Measurements from ENCODE around the gene B3GAT3. TPM values are rescaled to one million over a fixed set of nuclear protein-coding genes. Genes with fewer than 3 reads are reported as not detected.

B3GAT3 gene
- total and polyA plus RNA-seq, 10 of the 15 experiments (the other 5 are each of a cell fraction or from before 2014, with no cell fraction given), result 0.31 to 52.7 (median 29.8) TPM

GRCh38 chr11:62574363-62575071, 47.3 kb downstream of the B3GAT3 start (continued):
- no peak for TF ChIP-seq CHD4 (IDR thresholded peaks at IDR 0.05)
- TF ChIP-seq TCF3 (IDR thresholded peaks at IDR 0.05; ENCODE audit: borderline replicate concordance, insufficient read depth, low read depth, low read length), result no peak
- TF ChIP-seq BRCA1 (IDR thresholded peaks at IDR 0.05; ENCODE audit: low read depth, low read length), result no peak
- 0 out of 2 replicates have a peak, but pooled peaks have one; percentile 18 for TF ChIP-seq SMARCA5 (IDR thresholded peaks at IDR 0.05)
- TF ChIP-seq NBN (IDR thresholded peaks at IDR 0.05), result no peak
- no peak for TF ChIP-seq NRF1 (conservative IDR thresholded peaks at IDR 0.05; ENCODE audit: low read depth, low read length)
- no peak for TF ChIP-seq POLR2AphosphoS5 (IDR thresholded peaks at IDR 0.05; ENCODE audit: low read length)
- TF ChIP-seq HCFC1 (IDR thresholded peaks at IDR 0.05; ENCODE audit: low read length), result no peak
- TF ChIP-seq SPI1 (IDR thresholded peaks at IDR 0.05; ENCODE audit: borderline replicate concordance, insufficient read depth, low read depth, low read length), result no peak
- TF ChIP-seq TARDBP (IDR thresholded peaks at IDR 0.05; ENCODE audit: borderline replicate concordance), result no peak
- TF ChIP-seq CBFB (IDR thresholded peaks at IDR 0.05; ENCODE audit: low read depth), result no peak; the same call in 1 of the 2 replicates
- TF ChIP-seq, protein P1, sequence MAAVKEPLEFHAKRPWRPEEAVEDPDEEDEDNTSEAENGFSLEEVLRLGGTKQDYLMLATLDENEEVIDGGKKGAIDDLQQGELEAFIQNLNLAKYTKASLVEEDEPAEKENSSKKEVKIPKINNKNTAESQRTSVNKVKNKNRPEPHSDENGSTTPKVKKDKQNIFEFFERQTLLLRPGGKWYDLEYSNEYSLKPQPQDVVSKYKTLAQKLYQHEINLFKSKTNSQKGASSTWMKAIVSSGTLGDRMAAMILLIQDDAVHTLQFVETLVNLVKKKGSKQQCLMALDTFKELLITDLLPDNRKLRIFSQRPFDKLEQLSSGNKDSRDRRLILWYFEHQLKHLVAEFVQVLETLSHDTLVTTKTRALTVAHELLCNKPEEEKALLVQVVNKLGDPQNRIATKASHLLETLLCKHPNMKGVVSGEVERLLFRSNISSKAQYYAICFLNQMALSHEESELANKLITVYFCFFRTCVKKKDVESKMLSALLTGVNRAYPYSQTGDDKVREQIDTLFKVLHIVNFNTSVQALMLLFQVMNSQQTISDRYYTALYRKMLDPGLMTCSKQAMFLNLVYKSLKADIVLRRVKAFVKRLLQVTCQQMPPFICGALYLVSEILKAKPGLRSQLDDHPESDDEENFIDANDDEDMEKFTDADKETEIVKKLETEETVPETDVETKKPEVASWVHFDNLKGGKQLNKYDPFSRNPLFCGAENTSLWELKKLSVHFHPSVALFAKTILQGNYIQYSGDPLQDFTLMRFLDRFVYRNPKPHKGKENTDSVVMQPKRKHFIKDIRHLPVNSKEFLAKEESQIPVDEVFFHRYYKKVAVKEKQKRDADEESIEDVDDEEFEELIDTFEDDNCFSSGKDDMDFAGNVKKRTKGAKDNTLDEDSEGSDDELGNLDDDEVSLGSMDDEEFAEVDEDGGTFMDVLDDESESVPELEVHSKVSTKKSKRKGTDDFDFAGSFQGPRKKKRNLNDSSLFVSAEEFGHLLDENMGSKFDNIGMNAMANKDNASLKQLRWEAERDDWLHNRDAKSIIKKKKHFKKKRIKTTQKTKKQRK (IDR thresholded peaks at IDR 0.05; ENCODE audit: low read depth, low read length), result no peak
- no peak for TF ChIP-seq CHD1 (IDR thresholded peaks at IDR 0.05; ENCODE audit: low read depth, low read length)
- no peak for TF ChIP-seq ZNF274 (IDR thresholded peaks at IDR 0.05; ENCODE audit: insufficient read depth, insufficient read length)
- no peak for TF ChIP-seq ZNF24 (IDR thresholded peaks at IDR 0.05)
- TF ChIP-seq NR2F1 (conservative IDR thresholded peaks at IDR 0.05), result no peak
- TF ChIP-seq NFYB (IDR thresholded peaks at IDR 0.05; ENCODE audit: insufficient read depth, low read depth, low read length), result no peak
- TF ChIP-seq, protein P2, sequence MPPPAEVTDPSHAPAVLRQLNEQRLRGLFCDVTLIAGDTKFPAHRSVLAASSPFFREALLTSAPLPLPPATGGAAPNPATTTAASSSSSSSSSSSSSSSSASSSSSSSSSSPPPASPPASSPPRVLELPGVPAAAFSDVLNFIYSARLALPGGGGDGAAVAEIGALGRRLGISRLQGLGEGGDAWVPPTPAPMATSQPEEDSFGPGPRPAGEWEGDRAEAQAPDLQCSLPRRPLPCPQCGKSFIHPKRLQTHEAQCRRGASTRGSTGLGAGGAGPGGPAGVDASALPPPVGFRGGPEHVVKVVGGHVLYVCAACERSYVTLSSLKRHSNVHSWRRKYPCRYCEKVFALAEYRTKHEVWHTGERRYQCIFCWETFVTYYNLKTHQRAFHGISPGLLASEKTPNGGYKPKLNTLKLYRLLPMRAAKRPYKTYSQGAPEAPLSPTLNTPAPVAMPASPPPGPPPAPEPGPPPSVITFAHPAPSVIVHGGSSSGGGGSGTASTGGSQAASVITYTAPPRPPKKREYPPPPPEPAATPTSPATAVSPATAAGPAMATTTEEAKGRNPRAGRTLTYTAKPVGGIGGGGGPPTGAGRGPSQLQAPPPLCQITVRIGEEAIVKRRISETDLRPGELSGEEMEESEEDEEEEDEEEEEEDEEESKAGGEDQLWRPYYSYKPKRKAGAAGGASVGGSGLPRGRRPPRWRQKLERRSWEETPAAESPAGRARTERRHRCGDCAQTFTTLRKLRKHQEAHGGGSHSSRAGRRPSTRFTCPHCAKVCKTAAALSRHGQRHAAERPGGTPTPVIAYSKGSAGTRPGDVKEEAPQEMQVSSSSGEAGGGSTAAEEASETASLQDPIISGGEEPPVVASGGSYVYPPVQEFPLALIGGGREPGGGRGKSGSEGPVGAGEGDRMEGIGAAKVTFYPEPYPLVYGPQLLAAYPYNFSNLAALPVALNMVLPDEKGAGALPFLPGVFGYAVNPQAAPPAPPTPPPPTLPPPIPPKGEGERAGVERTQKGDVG (CRISPR knock-in tag; IDR thresholded peaks at IDR 0.05), result no peak
- no peak for TF ChIP-seq RFX5 (IDR thresholded peaks at IDR 0.05; ENCODE audit: low read depth, low read length)
- no peak for TF ChIP-seq STAT3 (IDR thresholded peaks at IDR 0.05; ENCODE audit: low read depth, low read length)
- TF ChIP-seq, protein P3, sequence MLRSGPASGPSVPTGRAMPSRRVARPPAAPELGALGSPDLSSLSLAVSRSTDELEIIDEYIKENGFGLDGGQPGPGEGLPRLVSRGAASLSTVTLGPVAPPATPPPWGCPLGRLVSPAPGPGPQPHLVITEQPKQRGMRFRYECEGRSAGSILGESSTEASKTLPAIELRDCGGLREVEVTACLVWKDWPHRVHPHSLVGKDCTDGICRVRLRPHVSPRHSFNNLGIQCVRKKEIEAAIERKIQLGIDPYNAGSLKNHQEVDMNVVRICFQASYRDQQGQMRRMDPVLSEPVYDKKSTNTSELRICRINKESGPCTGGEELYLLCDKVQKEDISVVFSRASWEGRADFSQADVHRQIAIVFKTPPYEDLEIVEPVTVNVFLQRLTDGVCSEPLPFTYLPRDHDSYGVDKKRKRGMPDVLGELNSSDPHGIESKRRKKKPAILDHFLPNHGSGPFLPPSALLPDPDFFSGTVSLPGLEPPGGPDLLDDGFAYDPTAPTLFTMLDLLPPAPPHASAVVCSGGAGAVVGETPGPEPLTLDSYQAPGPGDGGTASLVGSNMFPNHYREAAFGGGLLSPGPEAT (IDR thresholded peaks at IDR 0.05; ENCODE audit: low read depth), result no peak; the same call in 1 of the 2 replicates
- TF ChIP-seq PML (IDR thresholded peaks at IDR 0.05; ENCODE audit: low read length), result 0 out of 2 replicates have a peak, but pooled peaks have one; percentile 14
- TF ChIP-seq SMAD5 (IDR thresholded peaks at IDR 0.05; ENCODE audit: low read depth), result no peak; the same call in 1 of the 2 replicates
- TF ChIP-seq CBX3 (IDR thresholded peaks at IDR 0.05; ENCODE audit: borderline replicate concordance, low read depth), result no peak
- 0 out of 3 replicates have a peak, but pooled peaks of 1 of the 2 experiments have one; percentile 18 for TF ChIP-seq EGR1 (IDR thresholded peaks at IDR 0.05; ENCODE audit: borderline replicate concordance in 1 of 2, low read depth in 2 of 2, low read length in 2 of 2)
